HG02970 (cell line): ENCODE results near the gene CYLD.
A peak's percentile ranks its signal among the peaks of the same experiment; 100 is the strongest.

Experiments
- ATAC-seq: cut with Tn5 transposase; IDR thresholded peaks from one replicate; pipeline ENCODE4 v1.9.1; 2021; ENCODE audit warnings: mild to moderate bottlenecking, moderate library complexity, moderate number of reproducible peaks; ENCODE audit not compliant: unreplicated experiment, low FRiP score

The CYLD gene

GRCh38 chr16:50774960-50775359 lies 33.1 kb downstream of the CYLD start:
- no peak for ATAC-seq

GRCh38 chr16:50776037-50776436 lies 34.2 kb downstream of the CYLD start:
- ATAC-seq, result no peak

- ATAC-seq, result no peak
These were observed 36.6 kb downstream of the CYLD start for GRCh38 chr16:50778284-50779163.

- no peak for ATAC-seq
These were observed 39.2 kb downstream of the CYLD start for GRCh38 chr16:50781043-50781442.

GRCh38 chr16:50781518-50781917 lies 39.6 kb downstream of the CYLD start:
- ATAC-seq, result no peak

GRCh38 chr16:50789757-50790156 lies 47.9 kb downstream of the CYLD start:
- no peak for ATAC-seq

GRCh38 chr16:50791522-50791921 lies 49.6 kb downstream of the CYLD start:
- ATAC-seq, result no peak

GRCh38 chr16:50796829-50797228 lies 54.9 kb downstream of the CYLD start:
- ATAC-seq, result no peak

- ATAC-seq, result no peak
These were observed 55.6 kb downstream of the CYLD start for GRCh38 chr16:50797456-50797855.

GRCh38 chr16:50800074-50800473 lies 58.2 kb downstream of the CYLD start:
- no peak for ATAC-seq

- ATAC-seq, result no peak
These were observed 59.1 kb downstream of the CYLD start for GRCh38 chr16:50801036-50801435.

GRCh38 chr16:50802000-50802399 lies 60.1 kb downstream of the CYLD start:
- no peak for ATAC-seq

- no peak for ATAC-seq
These were observed 61.1 kb downstream of the CYLD start for GRCh38 chr16:50802961-50803360.

- no peak for ATAC-seq
These were observed 62.5 kb downstream of the CYLD start for GRCh38 chr16:50804290-50804907.

- ATAC-seq, result peak; percentile 77
These were observed 64.5 kb downstream of the CYLD start for GRCh38 chr16:50806099-50807062.

- no peak for ATAC-seq
These were observed 67.1 kb downstream of the CYLD start for GRCh38 chr16:50808929-50809538.

GRCh38 chr16:50809561-50809960 lies 67.7 kb downstream of the CYLD start:
- ATAC-seq, result no peak

- ATAC-seq, result no peak
These were observed 68.5 kb downstream of the CYLD start for GRCh38 chr16:50810241-50810965.

- no peak for ATAC-seq
These were observed 70.2 kb downstream of the CYLD start for GRCh38 chr16:50812046-50812445.
